Esophagus muscularis mucosa (tissue), 4 donors: ENCODE data around the gene PHF23. TPM values are rescaled to one million over a fixed set of nuclear protein-coding genes. Genes with fewer than 3 reads are reported as not detected.

Experiments used
- DNase-seq: peaks from one replicate; pipeline ENCODE4 v3.0.0-alpha.2; 2017; ENCODE audit errors: extremely low spot score
- H3K27ac ChIP-seq, 4 donors: fragments of 200-600 bp; sonication (generic); replicated peaks in 1 of 4; 1 replicate in 3 of 4; 2 replicates in 1 of 4; pipeline ENCODE4 v1.5.1; 2016 to 2019; ENCODE audit warnings: mild to moderate bottlenecking in 1 of 4
- H3K27me3 ChIP-seq, 4 donors: fragments of 200-600 bp; sonication (generic); one replicate each; pipeline versions ENCODE4 v1.5.1 to v1.6.0; 2016 to 2019
- H3K36me3 ChIP-seq, 4 donors: fragments of 200-600 bp; sonication (generic); one replicate each; pipeline ENCODE4 v1.5.1; 2016 to 2019
- H3K4me1 ChIP-seq, 4 donors: fragments of 200-600 bp; sonication (generic); one replicate each; pipeline ENCODE4 v1.5.1; 2016 to 2019
- H3K4me3 ChIP-seq, 4 donors: fragments of 200-600 bp; sonication (generic); 1 replicate in 2 of 4; 2 replicates in 2 of 4; pipeline ENCODE4 v1.5.1; 2016 to 2019; ENCODE audit warnings: mild to moderate bottlenecking in 4 of 4, moderate library complexity in 1 of 4
- H3K9me3 ChIP-seq, 4 donors: fragments of 200-600 bp; sonication (generic); 1 replicate in 3 of 4; 2 replicates in 1 of 4; pipeline ENCODE4 v1.5.1; 2016 to 2019
- EP300 ChIP-seq: sonication (generic); formaldehyde crosslinking; IDR thresholded peaks from one replicate; pipeline ENCODE4 v1.6.1; 2017; ENCODE audit warnings: antibody characterized with exemption
- POLR2A ChIP-seq: fragments of 450-650 bp; IDR thresholded peaks from one replicate; pipeline ENCODE4 v1.6.1; 2017; ENCODE audit warnings: antibody characterized with exemption, moderate library complexity, mild to moderate bottlenecking, low read depth
- POLR2AphosphoS5 ChIP-seq, 2 donors: sonication (generic); formaldehyde crosslinking; IDR thresholded peaks; one replicate each; pipeline ENCODE4 v1.6.1; 2017; ENCODE audit warnings: antibody characterized with exemption in 2 of 2
- WGBS: methylation state at CpG from one replicate; pipeline ENCODE4 v1.1.5; 2018; 5-methylcytosine and 5-hydroxymethylcytosine counted together
- intact Hi-C: fragments of 100-400 bp; cut with DNase I; formaldehyde crosslinking; loops from one replicate; pipeline ENCODE4 v1.15.1; 2023
- total RNA-seq, 4 donors: library from RNA; depleted of rRNA; stranded (reverse); fragments of >200 nt; gene quantifications; one replicate each; pipeline versions ENCODE4 v1.1.0 to v1.2.1, GENCODE V29; 2016
- TF ChIP-seq, protein P1 (sequence below), 3 experiments: fragments of 200-600 bp in 2 of 3; fragments of 450-650 bp in 1 of 3; sonication (generic) in 2 of 3; IDR thresholded peaks; one replicate each; pipeline ENCODE4 v1.5.1; 2017 to 2019; ENCODE audit warnings: antibody characterized with exemption in 3 of 3, mild to moderate bottlenecking in 2 of 3, moderate library complexity in 1 of 3

Gene PHF23
- total RNA-seq, 4 donors from 2014 or later: 21.6 to 38.1 (median 24.8) TPM

DNA sequence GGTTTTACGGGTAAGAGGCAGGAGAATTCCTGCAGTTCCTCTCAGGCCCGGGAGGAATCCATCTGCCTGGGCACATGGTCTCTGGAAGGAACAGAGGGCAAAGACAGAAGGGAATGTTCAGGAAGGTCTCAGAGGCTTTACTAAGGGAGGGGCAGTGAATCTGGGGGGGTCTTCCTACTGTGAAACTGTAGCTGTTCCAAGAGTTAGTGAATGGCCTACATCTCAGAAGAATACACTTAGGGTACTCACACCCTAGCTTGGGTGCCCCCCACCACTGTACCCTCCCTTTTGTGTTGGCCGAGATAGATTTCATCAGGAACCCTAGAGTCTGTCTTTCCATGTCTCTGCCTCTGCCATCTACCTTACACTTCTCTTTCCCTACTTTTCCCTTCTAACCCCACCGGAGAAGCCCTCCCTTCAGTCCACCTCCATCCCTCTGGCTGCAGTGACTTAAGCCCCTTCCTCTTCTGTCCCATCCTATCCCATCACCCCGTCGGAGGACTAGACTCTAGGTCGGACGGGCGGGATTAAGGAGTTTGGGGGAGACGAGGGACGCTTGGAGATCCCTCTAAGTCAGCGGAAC lies 19.9 kb downstream of the PHF23 start:
- H3K27me3 ChIP-seq: no peaks in the 10 kb centered on the region
- 21% methylated on average over 9 of the region's 12 CpGs for WGBS
- peak overlapping the region; percentile 74 to 98 (median 94) for H3K4me3 ChIP-seq
- H3K36me3 ChIP-seq: peaks cover 20 to 39% (median 33%) of the 10 kb centered on the region in 4 donors
- no peaks in the 10 kb centered on the region for H3K9me3 ChIP-seq
- H3K4me1 ChIP-seq: peaks cover 66 to 78% (median 76%) of the 10 kb centered on the region in 4 donors
- TF ChIP-seq POLR2AphosphoS5 (IDR thresholded peaks at IDR 0.05) (no peak), EP300 (no peak), POLR2A (no peak)
- TF ChIP-seq, protein P1, sequence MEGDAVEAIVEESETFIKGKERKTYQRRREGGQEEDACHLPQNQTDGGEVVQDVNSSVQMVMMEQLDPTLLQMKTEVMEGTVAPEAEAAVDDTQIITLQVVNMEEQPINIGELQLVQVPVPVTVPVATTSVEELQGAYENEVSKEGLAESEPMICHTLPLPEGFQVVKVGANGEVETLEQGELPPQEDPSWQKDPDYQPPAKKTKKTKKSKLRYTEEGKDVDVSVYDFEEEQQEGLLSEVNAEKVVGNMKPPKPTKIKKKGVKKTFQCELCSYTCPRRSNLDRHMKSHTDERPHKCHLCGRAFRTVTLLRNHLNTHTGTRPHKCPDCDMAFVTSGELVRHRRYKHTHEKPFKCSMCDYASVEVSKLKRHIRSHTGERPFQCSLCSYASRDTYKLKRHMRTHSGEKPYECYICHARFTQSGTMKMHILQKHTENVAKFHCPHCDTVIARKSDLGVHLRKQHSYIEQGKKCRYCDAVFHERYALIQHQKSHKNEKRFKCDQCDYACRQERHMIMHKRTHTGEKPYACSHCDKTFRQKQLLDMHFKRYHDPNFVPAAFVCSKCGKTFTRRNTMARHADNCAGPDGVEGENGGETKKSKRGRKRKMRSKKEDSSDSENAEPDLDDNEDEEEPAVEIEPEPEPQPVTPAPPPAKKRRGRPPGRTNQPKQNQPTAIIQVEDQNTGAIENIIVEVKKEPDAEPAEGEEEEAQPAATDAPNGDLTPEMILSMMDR (IDR thresholded peaks at IDR 0.05): no peak
- intact Hi-C loops: no loop called here
- H3K27ac ChIP-seq: peak overlapping the region; percentile 92 to 99 (median 97)
- DNase-seq: no peak

DNA sequence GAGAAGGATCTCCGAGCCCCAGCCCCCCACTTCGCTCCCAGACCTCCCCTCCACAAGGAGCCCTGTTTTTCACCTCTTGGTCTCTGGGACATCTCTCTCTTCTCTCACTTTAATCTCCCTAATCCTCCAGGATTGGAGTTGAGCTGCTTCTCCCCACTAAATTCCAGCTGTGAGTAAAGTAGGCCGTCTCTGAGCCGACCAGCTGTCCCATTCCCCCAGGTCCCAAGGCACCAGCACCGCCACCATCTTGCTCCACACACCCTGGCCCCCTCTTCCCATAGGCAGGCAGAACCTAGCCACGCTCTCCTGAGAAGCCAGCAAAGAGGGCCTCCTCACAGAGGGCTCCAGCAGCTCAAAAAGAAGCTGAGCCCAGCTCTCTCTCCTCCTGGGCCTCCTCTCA lies 20.5 kb downstream of the PHF23 start:
- intact Hi-C loops: no loop called here
- peaks cover 66 to 84% (median 79%) of the 10 kb centered on the region in 4 donors for H3K4me1 ChIP-seq
- H3K27me3 ChIP-seq: no peaks in the 10 kb centered on the region
- TF ChIP-seq EP300 (no peak), POLR2A (no peak), POLR2AphosphoS5 (IDR thresholded peaks at IDR 0.05) (no peak)
- TF ChIP-seq, protein P1 (IDR thresholded peaks at IDR 0.05): no peak
- WGBS: 84% methylated on average over 6 of the region's 6 CpGs
- no peak for DNase-seq
- H3K4me3 ChIP-seq: no peak overlapping the region
- peaks cover 15 to 33% (median 27%) of the 10 kb centered on the region in 4 donors for H3K36me3 ChIP-seq
- peak overlapping the region; percentile 92 to 99 (median 97) for H3K27ac ChIP-seq
- H3K9me3 ChIP-seq: no peaks in the 10 kb centered on the region

DNA sequence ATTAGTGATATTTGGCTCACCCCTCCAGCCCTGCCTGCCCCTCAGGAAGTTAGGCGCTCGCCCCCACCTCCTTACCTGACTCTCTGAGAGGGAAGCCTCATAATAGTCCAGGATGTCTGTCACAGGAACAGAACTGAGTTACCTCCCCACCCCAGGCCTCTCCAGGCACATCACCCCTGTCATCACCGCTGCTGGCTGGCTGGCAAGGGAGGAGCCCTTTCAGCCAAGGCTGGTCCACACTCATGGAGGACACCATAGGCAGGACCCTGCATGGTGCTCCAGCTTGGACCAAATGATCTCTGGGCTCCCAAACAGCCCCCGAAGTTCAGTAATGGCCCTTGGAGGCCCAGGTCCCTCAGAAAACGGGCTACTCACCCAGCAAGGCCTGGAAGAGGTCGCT lies 21.1 kb downstream of the PHF23 start:
- Histone ChIP-seq H3K4me3 (peak overlapping the region; percentile 56 to 68 (median 62)), H3K27me3 (no peaks in the 10 kb centered on the region), H3K36me3 (peaks cover 9 to 27% (median 21%) of the 10 kb centered on the region in 4 donors), H3K27ac (peak overlapping the region; percentile 92 to 99 (median 97)), H3K9me3 (no peaks in the 10 kb centered on the region), H3K4me1 (peaks cover 65 to 86% (median 83%) of the 10 kb centered on the region in 4 donors)
- WGBS: 47% methylated on average over 6 of the region's 6 CpGs
- intact Hi-C loops: no loop called here
- DNase-seq: no peak
- TF ChIP-seq EP300 (no peak), POLR2A (no peak), POLR2AphosphoS5 (IDR thresholded peaks at IDR 0.05) (no peak)
- TF ChIP-seq, protein P1 (IDR thresholded peaks at IDR 0.05): no peak

DNA sequence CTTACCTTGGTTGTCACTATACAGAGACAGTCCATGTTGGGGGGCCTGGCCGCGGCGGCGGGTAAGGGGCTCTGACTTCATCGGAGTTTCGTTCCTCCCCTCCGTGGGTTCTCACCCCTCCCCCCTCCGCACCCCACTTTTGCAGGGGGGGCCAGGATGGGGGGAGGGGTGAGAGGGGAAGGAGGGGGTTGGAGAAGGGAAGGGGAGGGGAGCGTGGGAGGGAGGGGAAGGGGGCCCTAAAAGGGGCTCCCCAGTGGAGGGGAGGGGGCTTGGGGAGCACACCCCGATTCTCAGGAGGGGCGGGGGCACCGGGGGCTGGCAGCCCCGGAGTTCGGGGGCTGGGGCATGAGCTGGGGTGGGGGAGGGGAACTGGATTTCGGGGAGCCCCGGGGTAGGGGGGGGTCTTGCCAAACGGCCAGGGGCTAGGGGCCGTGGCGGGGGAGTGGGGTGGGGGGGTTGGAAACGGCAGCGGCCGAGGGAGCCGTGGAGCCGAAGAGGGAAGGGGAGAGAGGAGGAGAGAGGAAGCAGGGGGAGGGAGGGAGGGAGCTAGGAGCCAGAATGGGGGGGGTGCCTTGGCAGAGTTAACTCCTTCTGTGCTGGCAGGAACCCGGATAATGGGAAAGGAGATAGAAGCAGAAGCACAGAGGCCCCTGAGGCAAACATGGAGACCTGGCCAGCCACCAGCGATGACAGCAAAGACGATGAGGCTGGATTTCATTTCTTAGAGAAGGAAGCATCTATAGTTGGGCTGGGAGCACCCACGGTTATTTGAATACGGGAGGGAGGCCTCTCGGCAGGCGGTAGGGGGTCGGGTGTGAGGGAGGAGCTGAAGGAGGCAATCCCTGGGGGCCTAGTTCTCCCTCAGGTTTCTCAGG lies 21.9 kb downstream of the PHF23 start:
- no peaks in the 10 kb centered on the region for H3K27me3 ChIP-seq
- H3K4me3 ChIP-seq: peak overlapping the region; percentile 56 to 68 (median 62)
- intact Hi-C loops: no loop called here
- WGBS: 1% methylated on average over 24 of the region's 32 CpGs
- no peaks in the 10 kb centered on the region for H3K9me3 ChIP-seq
- H3K27ac ChIP-seq: peak overlapping the region; percentile 92 to 99 (median 97)
- TF ChIP-seq POLR2A: no peak
- TF ChIP-seq, protein P1 (IDR thresholded peaks at IDR 0.05): no peak
- TF ChIP-seq EP300: no peak
- TF ChIP-seq POLR2AphosphoS5 (IDR thresholded peaks at IDR 0.05): no peak
- DNase-seq: no peak
- H3K36me3 ChIP-seq: peaks cover under 1 to 19% (median 13%) of the 10 kb centered on the region in 4 donors
- peaks cover 62 to 84% (median 82%) of the 10 kb centered on the region in 4 donors for H3K4me1 ChIP-seq
